HFF-Myc (cell line): ENCODE data around the gene SAPCD1.
"Not testable (repeated sequence)": the region's sequence is repeated elsewhere in the genome, so short reads cannot be mapped to it uniquely, and the experiment has no call there.

Source experiments
- DNase-seq: peaks from one replicate; pipeline ENCODE4 v3.0.0-alpha.2; 2011; ENCODE audit warnings: low read depth; ENCODE audit errors: extremely low read depth
- H3K4me3 ChIP-seq: replicated peaks from 2 replicates; pipeline ENCODE4 v1.5.1; 2011; ENCODE audit warnings: low read depth, mild to moderate bottlenecking, control low read depth, low read length
- CTCF ChIP-seq: IDR thresholded peaks from 2 replicates; pipeline ENCODE4 v1.5.1; 2012; ENCODE audit warnings: mild to moderate bottlenecking, low read depth, low read length, control low read depth; ENCODE audit errors: missing control alignments

SAPCD1 gene

GRCh38 chr6:31794294-31794865 lies 31.9 kb downstream of the SAPCD1 start:
- H3K4me3 ChIP-seq: peak overlapping the region; percentile 97
- DNase-seq: no peak

GRCh38 chr6:31794866-31795615 lies 32.6 kb downstream of the SAPCD1 start:
- H3K4me3 ChIP-seq: peak overlapping the region; percentile 97
- DNase-seq: no peak
- TF ChIP-seq CTCF: no peak

More at GRCh38 chr6:31794294-31794865, 31.9 kb downstream of the SAPCD1 start:
- no peak for TF ChIP-seq CTCF

- peak; percentile 60 for DNase-seq
- H3K4me3 ChIP-seq: peak within 1 kb of the TSS; percentile 97
- TF ChIP-seq CTCF: peak; percentile 72
These were observed 33.3 kb downstream of the SAPCD1 start, which contains the start of gene VARS1 for GRCh38 chr6:31795616-31796298. Gene VARS1, minus strand, starts transcription at chr6:31795752. Its CDS starts 535 bp downstream, at chr6:31795217.

- no peak for DNase-seq
- TF ChIP-seq CTCF: no peak
- H3K4me3 ChIP-seq: no peak overlapping the region
These were observed 34.5 kb downstream of the SAPCD1 start for GRCh38 chr6:31796993-31797385.

GRCh38 chr6:31797588-31797987 lies 35.1 kb downstream of the SAPCD1 start:
- no peak for TF ChIP-seq CTCF
- no peak overlapping the region for H3K4me3 ChIP-seq
- no peak for DNase-seq

- TF ChIP-seq CTCF: no peak
These were observed 37.3 kb downstream of the SAPCD1 start for GRCh38 chr6:31799781-31800180.

GRCh38 chr6:31801031-31801927 lies 38.8 kb downstream of the SAPCD1 start:
- not testable (repeated sequence) for DNase-seq, H3K4me3 ChIP-seq

More at GRCh38 chr6:31799781-31800180, 37.3 kb downstream of the SAPCD1 start:
- H3K4me3 ChIP-seq: no peak overlapping the region
- no peak for DNase-seq
